Measurements from ENCODE around the gene GPN2.
A peak's percentile ranks its signal among the peaks of the same experiment; 100 is the strongest.

Gene GPN2

GRCh38 chr1:26921126-26921539 is 31.1 kb upstream of the GPN2 start:
- ChIA-PET POLR2A (interaction anchor here (0.6 to 1.4 kb wide), 4 partner anchors 8 to 56 kb away, joined by 3 to 8 read pairs (median 5); partner anchors contain the start of genes GPATCH3 and GPN2), CTCF (interaction anchor here (0.6 kb wide), 1 partner anchor 1906 kb away, joined by 3 read pairs; no protein-coding TSS in a partner anchor)
- Histone ChIP-seq H3K4me1 (ENCODE audit: control insufficient read depth, insufficient read depth, low read length) (peaks cover 7% of the 10 kb centered on the region), H3K4me3 (ENCODE audit: low read depth, low read length) (peak overlapping the region; percentile 13), H3K36me3 (ENCODE audit: control insufficient read depth in 2 of 2, insufficient read depth in 1 of 2, low read length in 2 of 2) (peaks cover 27 to 34% of the 10 kb centered on the region in 2 experiments; a peak in 2 of 3 replicates), H3K27ac (ENCODE audit: extremely low read depth, low read depth, low read length) (no peak overlapping the region), H3K9me3 (ENCODE audit: control insufficient read depth, insufficient read depth, low read depth, low read length) (no peaks in the 10 kb centered on the region)
- TF ChIP-seq ZFP3 (tag by site-specific recombination; IDR thresholded peaks at IDR 0.05; ENCODE audit: low read depth) (no peak), ZNF660 (tag by site-specific recombination; IDR thresholded peaks at IDR 0.05) (0 out of 2 replicates have a peak, but pooled peaks have one; percentile 23), IKZF3 (tag by site-specific recombination; IDR thresholded peaks at IDR 0.05) (no peak), ZNF2 (tag by site-specific recombination; IDR thresholded peaks at IDR 0.05) (0 out of 2 replicates have a peak, but pooled peaks have one; percentile 9), ZNF335 (tag by site-specific recombination; conservative IDR thresholded peaks at IDR 0.05) (peak; percentile 83)

GRCh38 chr1:26915204-26915842 is 25.2 kb upstream of the GPN2 start:
- no peak overlapping the region for H3K27ac ChIP-seq (ENCODE audit: extremely low read depth, low read depth, low read length)
- no peak overlapping the region for H3K4me3 ChIP-seq (ENCODE audit: low read depth, low read length)
- no peaks in the 10 kb centered on the region for H3K36me3 ChIP-seq (ENCODE audit: control insufficient read depth in 2 of 2, insufficient read depth in 1 of 2, low read length in 2 of 2)
- peaks cover 8% of the 10 kb centered on the region for H3K4me1 ChIP-seq (ENCODE audit: control insufficient read depth, insufficient read depth, low read length)
- no peaks in the 10 kb centered on the region for H3K9me3 ChIP-seq (ENCODE audit: control insufficient read depth, insufficient read depth, low read depth, low read length)
- ChIA-PET POLR2A (no interaction called here), CTCF (interaction anchor here (0.6 kb wide), 1 partner anchor 748 kb away, joined by 3 read pairs; no protein-coding TSS in a partner anchor)
- no peak for TF ChIP-seq ZNF549 (tag by site-specific recombination; IDR thresholded peaks at IDR 0.05)
- no peak for TF ChIP-seq PRDM4 (tag by site-specific recombination; IDR thresholded peaks at IDR 0.05)
- peak; percentile 49; the same call in 1 of the 2 replicates for TF ChIP-seq ZNF449 (tag by site-specific recombination; IDR thresholded peaks at IDR 0.05)

GRCh38 chr1:26913754-26914619 is 23.9 kb upstream of the GPN2 start, which contains the start of gene NR0B2:
NR0B2 (minus strand) TSS chr1:26913975; CDS start chr1:26913940, 35 bp downstream.
- POLR2A ChIA-PET, result interaction anchor here (0.9 to 1.2 kb wide), 3 partner anchors 8 to 26 kb away, joined by 3 to 4 read pairs (median 3); partner anchors contain the start of genes GPATCH3 and NUDC
- Histone ChIP-seq H3K4me1 (ENCODE audit: control insufficient read depth, insufficient read depth, low read length) (peaks cover 8% of the 10 kb centered on the region), H3K36me3 (ENCODE audit: control insufficient read depth in 2 of 2, insufficient read depth in 1 of 2, low read length in 2 of 2) (no peaks in the 10 kb centered on the region), H3K9me3 (ENCODE audit: control insufficient read depth, insufficient read depth, low read depth, low read length) (no peaks in the 10 kb centered on the region), H3K4me3 (ENCODE audit: low read depth, low read length) (no peak within 1 kb of the TSS), H3K27ac (ENCODE audit: extremely low read depth, low read depth, low read length) (peak within 1 kb of the TSS; percentile 45; the same call in 1 of the 2 replicates)
- CTCF ChIA-PET, result interaction anchor here (0.5 to 1.5 kb wide), 2 partner anchors 15 to 405 kb away, joined by 4 read pairs; no protein-coding TSS in a partner anchor
- no peak for TF ChIP-seq ZNF280D (tag by site-specific recombination; IDR thresholded peaks at IDR 0.05)
- no peak for TF ChIP-seq ZNF37A (tag by site-specific recombination; IDR thresholded peaks at IDR 0.05)
- no peak for TF ChIP-seq ZNF624 (tag by site-specific recombination; IDR thresholded peaks at IDR 0.05)
- TF ChIP-seq TCF7L2 (IDR thresholded peaks at IDR 0.05; ENCODE audit: borderline replicate concordance, low read depth, low read length), result no peak
- no peak for TF ChIP-seq ZNF394 (tag by site-specific recombination; IDR thresholded peaks at IDR 0.05; ENCODE audit: borderline replicate concordance)
- TF ChIP-seq BCL11B (tag by site-specific recombination; IDR thresholded peaks at IDR 0.05; ENCODE audit: low read depth), result no peak
- TF ChIP-seq ZNF292 (tag by site-specific recombination; IDR thresholded peaks at IDR 0.05; ENCODE audit: borderline replicate concordance, low read depth), result no peak
- 0 out of 2 replicates have a peak, but pooled peaks have one; percentile 56 for TF ChIP-seq ZNF449 (tag by site-specific recombination; IDR thresholded peaks at IDR 0.05)
- TF ChIP-seq ZNF768 (tag by site-specific recombination; IDR thresholded peaks at IDR 0.05), result no peak
- no peak for TF ChIP-seq ZNF670 (tag by site-specific recombination; IDR thresholded peaks at IDR 0.05; ENCODE audit: low read depth)

All from HEK293 (cell line).